ENCODE measurements around the gene OLR1. TPM values are rescaled to one million over a fixed set of nuclear protein-coding genes. Genes with fewer than 3 reads are reported as not detected.

The OLR1 gene
- total RNA-seq, 2 donors from 2014 or later: 0.15 TPM; not detected in 1

- Mint-ChIP-seq H3K27me3 (peaks cover 61% of the 10 kb centered on the region), H3K36me3 (ENCODE audit: low read depth) (peaks cover 3% of the 10 kb centered on the region), H3K4me1 (peaks cover 4% of the 10 kb centered on the region), H3K27ac (no peak overlapping the region), H3K4me3 (no peak overlapping the region)
- no peak for DNase-seq
- no peaks in the 10 kb centered on the region for H3K9me3 ChIP-seq (ENCODE audit: control insufficient read depth, low read length, poor library complexity, severe bottlenecking)
- ATAC-seq: peak; percentile 44
Measured at GRCh38 chr12:10182354-10183049, 10.6 kb upstream of the OLR1 start.

GRCh38 chr12:10179776-10180181 is 7.8 kb upstream of the OLR1 start:
- H3K9me3 ChIP-seq (ENCODE audit: control insufficient read depth, low read length, poor library complexity, severe bottlenecking): no peaks in the 10 kb centered on the region
- Mint-ChIP-seq H3K27ac (no peak overlapping the region), H3K4me1 (peaks cover 4% of the 10 kb centered on the region), H3K36me3 (ENCODE audit: low read depth) (peaks cover 3% of the 10 kb centered on the region), H3K27me3 (peaks cover 72% of the 10 kb centered on the region), H3K4me3 (no peak overlapping the region)
- ATAC-seq (no peak), DNase-seq (no peak)

- DNase-seq (no peak), ATAC-seq (no peak)
- H3K36me3 Mint-ChIP-seq (ENCODE audit: low read depth): peaks cover 3% of the 10 kb centered on the region
- H3K4me3 Mint-ChIP-seq: no peak within 1 kb of the TSS
- H3K27me3 Mint-ChIP-seq: peaks cover 72% of the 10 kb centered on the region
- no peaks in the 10 kb centered on the region for H3K9me3 ChIP-seq (ENCODE audit: control insufficient read depth, low read length, poor library complexity, severe bottlenecking)
- no peak within 1 kb of the TSS for H3K27ac Mint-ChIP-seq
- peaks cover 4% of the 10 kb centered on the region for H3K4me1 Mint-ChIP-seq
Measured at GRCh38 chr12:10178821-10179220, 6.9 kb upstream of the OLR1 start, which contains the start of gene TMEM52B. Gene TMEM52B (plus strand): TSS chr12:10179032. CDS start chr12:10179575, 543 bp downstream.

GRCh38 chr12:10175846-10176636 is 4.1 kb upstream of the OLR1 start:
- H3K27ac Mint-ChIP-seq: no peak overlapping the region
- no peak for DNase-seq
- no peak for ATAC-seq
- H3K4me3 Mint-ChIP-seq: no peak overlapping the region
- no peaks in the 10 kb centered on the region for H3K4me1 Mint-ChIP-seq
- H3K36me3 Mint-ChIP-seq (ENCODE audit: low read depth): peaks cover 3% of the 10 kb centered on the region
- peaks cover 65% of the 10 kb centered on the region for H3K27me3 Mint-ChIP-seq
- no peaks in the 10 kb centered on the region for H3K9me3 ChIP-seq (ENCODE audit: control insufficient read depth, low read length, poor library complexity, severe bottlenecking)

- Mint-ChIP-seq H3K27ac (no peak overlapping the region), H3K4me3 (no peak overlapping the region), H3K27me3 (peaks cover 62% of the 10 kb centered on the region), H3K4me1 (no peaks in the 10 kb centered on the region), H3K36me3 (ENCODE audit: low read depth) (peaks cover 3% of the 10 kb centered on the region)
- ATAC-seq: no peak
- H3K9me3 ChIP-seq (ENCODE audit: control insufficient read depth, low read length, poor library complexity, severe bottlenecking): no peaks in the 10 kb centered on the region
- no peak for DNase-seq
Measured at GRCh38 chr12:10174986-10175614, 3.2 kb upstream of the OLR1 start.

GRCh38 chr12:10170216-10170615 is 1.7 kb downstream of the OLR1 start:
- no peaks in the 10 kb centered on the region for H3K9me3 ChIP-seq (ENCODE audit: control insufficient read depth, low read length, poor library complexity, severe bottlenecking)
- no peak overlapping the region for H3K4me3 Mint-ChIP-seq
- peaks cover 39% of the 10 kb centered on the region for H3K27me3 Mint-ChIP-seq
- H3K4me1 Mint-ChIP-seq: no peaks in the 10 kb centered on the region
- DNase-seq: no peak
- no peaks in the 10 kb centered on the region for H3K36me3 Mint-ChIP-seq (ENCODE audit: low read depth)
- no peak for ATAC-seq
- H3K27ac Mint-ChIP-seq: no peak overlapping the region

GRCh38 chr12:10169104-10169503 is 2.8 kb downstream of the OLR1 start:
- Mint-ChIP-seq H3K27ac (no peak overlapping the region), H3K4me1 (no peaks in the 10 kb centered on the region), H3K4me3 (no peak overlapping the region), H3K27me3 (peaks cover 28% of the 10 kb centered on the region), H3K36me3 (ENCODE audit: low read depth) (no peaks in the 10 kb centered on the region)
- no peak for ATAC-seq
- DNase-seq: no peak
- H3K9me3 ChIP-seq (ENCODE audit: control insufficient read depth, low read length, poor library complexity, severe bottlenecking): no peaks in the 10 kb centered on the region

- Mint-ChIP-seq H3K27ac (no peak overlapping the region), H3K4me3 (no peak overlapping the region), H3K4me1 (no peaks in the 10 kb centered on the region), H3K27me3 (peaks cover 23% of the 10 kb centered on the region), H3K36me3 (ENCODE audit: low read depth) (no peaks in the 10 kb centered on the region)
- H3K9me3 ChIP-seq (ENCODE audit: control insufficient read depth, low read length, poor library complexity, severe bottlenecking): no peaks in the 10 kb centered on the region
- no peak for DNase-seq
- ATAC-seq: no peak
Measured at GRCh38 chr12:10167599-10167998, 4.3 kb downstream of the OLR1 start.

GRCh38 chr12:10165421-10165820 is 6.5 kb downstream of the OLR1 start:
- Mint-ChIP-seq H3K4me1 (no peaks in the 10 kb centered on the region), H3K4me3 (no peak overlapping the region), H3K36me3 (ENCODE audit: low read depth) (no peaks in the 10 kb centered on the region), H3K27me3 (peaks cover 9% of the 10 kb centered on the region), H3K27ac (no peak overlapping the region)
- no peak for DNase-seq
- no peak for ATAC-seq
- H3K9me3 ChIP-seq (ENCODE audit: control insufficient read depth, low read length, poor library complexity, severe bottlenecking): no peaks in the 10 kb centered on the region

- ATAC-seq (no peak), DNase-seq (no peak)
- Mint-ChIP-seq H3K27ac (no peak overlapping the region), H3K27me3 (peaks cover 10% of the 10 kb centered on the region), H3K4me3 (no peak overlapping the region), H3K36me3 (ENCODE audit: low read depth) (no peaks in the 10 kb centered on the region), H3K4me1 (peaks cover 3% of the 10 kb centered on the region)
- no peaks in the 10 kb centered on the region for H3K9me3 ChIP-seq (ENCODE audit: control insufficient read depth, low read length, poor library complexity, severe bottlenecking)
Measured at GRCh38 chr12:10163084-10163483, 8.8 kb downstream of the OLR1 start.

GRCh38 chr12:10160617-10161385 is 11.1 kb downstream of the OLR1 start:
- DNase-seq (no peak), ATAC-seq (no peak)
- Mint-ChIP-seq H3K4me1 (peaks cover 3% of the 10 kb centered on the region), H3K4me3 (no peak overlapping the region), H3K36me3 (ENCODE audit: low read depth) (no peaks in the 10 kb centered on the region), H3K27me3 (peaks cover 10% of the 10 kb centered on the region), H3K27ac (no peak overlapping the region)
- H3K9me3 ChIP-seq (ENCODE audit: control insufficient read depth, low read length, poor library complexity, severe bottlenecking): no peaks in the 10 kb centered on the region

- DNase-seq: no peak
- Mint-ChIP-seq H3K4me3 (no peak overlapping the region), H3K4me1 (peaks cover 3% of the 10 kb centered on the region), H3K36me3 (ENCODE audit: low read depth) (no peaks in the 10 kb centered on the region), H3K27ac (no peak overlapping the region), H3K27me3 (peaks cover 10% of the 10 kb centered on the region)
- ATAC-seq: no peak
- no peaks in the 10 kb centered on the region for H3K9me3 ChIP-seq (ENCODE audit: control insufficient read depth, low read length, poor library complexity, severe bottlenecking)
Measured at GRCh38 chr12:10159280-10159679, 12.7 kb downstream of the OLR1 start.

- H3K4me1 Mint-ChIP-seq: peaks cover 10% of the 10 kb centered on the region
- no peak for DNase-seq
- no peak overlapping the region for H3K27ac Mint-ChIP-seq
- peaks cover 19% of the 10 kb centered on the region for H3K27me3 Mint-ChIP-seq
- no peaks in the 10 kb centered on the region for H3K36me3 Mint-ChIP-seq (ENCODE audit: low read depth)
- ATAC-seq: no peak
- no peaks in the 10 kb centered on the region for H3K9me3 ChIP-seq (ENCODE audit: control insufficient read depth, low read length, poor library complexity, severe bottlenecking)
- no peak overlapping the region for H3K4me3 Mint-ChIP-seq
Measured at GRCh38 chr12:10158406-10158805, 13.5 kb downstream of the OLR1 start.

Data from T-helper 17 cell (primary cell).